Esophagus squamous epithelium (tissue), 5 donors: ENCODE data around the gene RHOXF2. TPM values are rescaled to one million over a fixed set of nuclear protein-coding genes. Genes with fewer than 3 reads are reported as not detected.
"Not testable (repeated sequence)": the region's sequence is repeated elsewhere in the genome, so short reads cannot be mapped to it uniquely, and the experiment has no call there.

Experiments
- DNase-seq: peaks from one replicate; lab custom pipeline; 2025; lab: John Stamatoyannopoulos, UW
- H3K27ac ChIP-seq, 4 donors: fragments of 200-600 bp; sonication (generic); one replicate each; pipeline ENCODE4 v1.5.1; 2016 to 2019; ENCODE audit warnings: mild to moderate bottlenecking in 1 of 4
- H3K27me3 ChIP-seq, 4 donors: fragments of 200-600 bp; sonication (generic); 1 replicate in 3 of 4; 2 replicates in 1 of 4; pipeline versions ENCODE4 v1.5.1 to v1.6.0; 2017 to 2021; ENCODE audit warnings: antibody characterized with exemption in 1 of 4
- H3K36me3 ChIP-seq, 3 donors: fragments of 200-600 bp; sonication (generic); one replicate each; pipeline ENCODE4 v1.5.1; 2016 to 2019
- H3K4me1 ChIP-seq, 3 donors: fragments of 200-600 bp; sonication (generic); one replicate each; pipeline ENCODE4 v1.5.1; 2017 to 2019
- H3K4me3 ChIP-seq, 4 donors: fragments of 200-600 bp; sonication (generic); 1 replicate in 3 of 4; 2 replicates in 1 of 4; pipeline ENCODE4 v1.5.1; 2016 to 2019; ENCODE audit warnings: mild to moderate bottlenecking in 2 of 4, moderate library complexity in 1 of 4
- H3K9me3 ChIP-seq, 3 donors: fragments of 200-600 bp; sonication (generic); one replicate each; pipeline ENCODE4 v1.5.1; 2016 to 2019
- POLR2A ChIP-seq, 4 donors: fragments of 450-650 bp; IDR thresholded peaks; one replicate each; pipeline ENCODE4 v1.6.1; 2017; ENCODE audit warnings: antibody characterized with exemption in 4 of 4, mild to moderate bottlenecking in 4 of 4, moderate library complexity in 3 of 4
- WGBS, 2 donors: methylation state at CpG; one replicate each; pipeline ENCODE4 v1.1.5; 2018; 5-methylcytosine and 5-hydroxymethylcytosine counted together
- intact Hi-C: fragments of 100-400 bp; cut with DNase I; formaldehyde crosslinking; loops from one replicate; pipeline ENCODE4 v1.15.0; 2022
- total RNA-seq, 4 donors: library from RNA; depleted of rRNA; stranded (reverse); fragments of >200 nt; gene quantifications; one replicate each; pipeline ENCODE4 v1.1.0, GENCODE V29; 2016
- TF ChIP-seq, protein P1 (sequence below), 6 experiments: fragments of 450-650 bp in 4 of 6; fragments of 200-600 bp in 2 of 6; sonication (generic) in 2 of 6; IDR thresholded peaks; one replicate each; pipeline ENCODE4 v1.5.1; 2016 to 2019; ENCODE audit warnings: antibody characterized with exemption in 6 of 6, mild to moderate bottlenecking in 4 of 6, moderate library complexity in 4 of 6
- donor health status: DM: yes; HTN: yes; CAD: no.

The RHOXF2 gene
- total RNA-seq, 4 donors from 2014 or later = not detected

DNA sequence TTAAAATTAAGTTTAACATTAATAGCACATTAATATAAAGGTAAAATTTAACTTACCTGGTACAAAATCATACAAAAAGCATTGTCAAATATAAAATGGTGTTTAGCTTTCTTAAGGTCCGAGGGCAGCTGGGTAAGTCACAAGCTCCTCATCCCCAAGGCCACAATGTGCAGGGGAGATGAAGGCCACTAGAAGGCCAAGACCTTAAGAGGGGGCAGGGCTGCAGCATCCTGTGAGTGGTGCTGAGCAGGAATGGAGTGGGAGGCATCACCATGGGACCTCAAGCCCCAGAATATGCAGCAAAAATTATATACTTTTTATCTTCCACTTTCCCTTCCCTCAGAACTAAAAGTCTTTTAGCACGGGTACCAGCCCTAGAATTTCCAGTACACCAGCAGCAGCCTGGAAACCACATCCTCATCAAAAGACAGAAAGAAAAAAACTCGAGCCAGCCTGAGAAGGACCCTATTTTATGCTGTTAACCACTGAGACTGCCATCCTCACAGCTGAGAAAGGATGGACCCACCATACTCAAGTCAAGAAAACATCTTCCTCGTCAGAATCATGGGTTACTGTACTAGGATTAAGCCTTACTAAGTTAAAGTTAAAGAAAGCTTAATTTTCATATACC lies 13.0 kb upstream of the RHOXF2 start:
- DNase-seq = no peak
- Histone ChIP-seq H3K27ac (no peak overlapping the region), H3K4me3 (no peak overlapping the region), H3K4me1 (peaks cover 0 to 5% (median 0%) of the 10 kb centered on the region in 3 donors), H3K36me3 (no peaks in the 10 kb centered on the region), H3K27me3 (no peaks in the 10 kb centered on the region), H3K9me3 (no peaks in the 10 kb centered on the region)
- no peak for TF ChIP-seq POLR2A (IDR thresholded peaks at IDR 0.05)
- TF ChIP-seq, protein P1, sequence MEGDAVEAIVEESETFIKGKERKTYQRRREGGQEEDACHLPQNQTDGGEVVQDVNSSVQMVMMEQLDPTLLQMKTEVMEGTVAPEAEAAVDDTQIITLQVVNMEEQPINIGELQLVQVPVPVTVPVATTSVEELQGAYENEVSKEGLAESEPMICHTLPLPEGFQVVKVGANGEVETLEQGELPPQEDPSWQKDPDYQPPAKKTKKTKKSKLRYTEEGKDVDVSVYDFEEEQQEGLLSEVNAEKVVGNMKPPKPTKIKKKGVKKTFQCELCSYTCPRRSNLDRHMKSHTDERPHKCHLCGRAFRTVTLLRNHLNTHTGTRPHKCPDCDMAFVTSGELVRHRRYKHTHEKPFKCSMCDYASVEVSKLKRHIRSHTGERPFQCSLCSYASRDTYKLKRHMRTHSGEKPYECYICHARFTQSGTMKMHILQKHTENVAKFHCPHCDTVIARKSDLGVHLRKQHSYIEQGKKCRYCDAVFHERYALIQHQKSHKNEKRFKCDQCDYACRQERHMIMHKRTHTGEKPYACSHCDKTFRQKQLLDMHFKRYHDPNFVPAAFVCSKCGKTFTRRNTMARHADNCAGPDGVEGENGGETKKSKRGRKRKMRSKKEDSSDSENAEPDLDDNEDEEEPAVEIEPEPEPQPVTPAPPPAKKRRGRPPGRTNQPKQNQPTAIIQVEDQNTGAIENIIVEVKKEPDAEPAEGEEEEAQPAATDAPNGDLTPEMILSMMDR (IDR thresholded peaks at IDR 0.05) = no peak
- 42 to 61% methylated on average over 2 to 4 of the region's 4 CpGs for WGBS, 2 donors
- intact Hi-C loops = no loop called here

DNA sequence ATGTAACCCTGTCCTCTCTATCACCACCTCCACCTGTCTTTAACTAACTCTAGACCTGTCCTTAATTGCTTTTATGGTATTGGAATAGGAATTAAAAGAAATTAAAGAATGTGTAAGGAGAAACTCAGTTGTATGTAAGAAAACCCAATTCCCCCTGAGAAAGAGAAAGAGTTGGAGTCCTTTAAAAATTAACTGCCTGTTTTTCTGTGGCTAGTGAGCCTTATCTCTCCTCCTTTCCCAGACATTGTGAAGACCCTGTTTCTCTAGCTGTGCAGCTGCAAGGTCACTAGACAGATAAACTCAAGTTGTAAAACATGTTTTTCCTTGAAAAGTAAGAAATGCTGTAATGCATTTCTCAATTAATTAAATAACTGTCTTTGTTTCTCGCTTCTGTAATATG lies 12.1 kb upstream of the RHOXF2 start:
- H3K36me3 ChIP-seq, intact Hi-C loops, DNase-seq, H3K9me3 ChIP-seq, H3K27ac ChIP-seq, H3K4me3 ChIP-seq, H3K4me1 ChIP-seq, H3K27me3 ChIP-seq: not testable (repeated sequence)
- 92 to 93% methylated on average over 1 of the region's 1 CpG for WGBS, 2 donors

DNA sequence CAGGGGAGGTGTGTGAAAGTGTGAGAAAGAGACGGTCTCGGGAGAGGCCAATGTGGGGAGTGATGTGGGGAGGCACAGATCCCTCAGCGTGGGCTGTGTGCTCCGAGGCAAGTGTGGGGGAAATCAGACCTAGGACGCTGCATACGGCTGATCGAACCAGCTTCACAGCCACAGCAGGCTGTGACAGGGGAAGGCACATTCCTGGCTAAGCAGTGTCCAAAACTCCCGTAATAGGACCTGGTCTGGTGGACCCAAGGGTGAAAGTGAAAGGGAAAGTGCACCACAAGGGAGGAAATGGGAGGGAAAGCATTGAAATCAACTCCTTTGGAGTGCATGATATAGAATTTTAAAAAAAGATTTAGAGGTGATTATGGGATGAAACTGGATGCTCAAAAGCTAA lies 10.9 kb upstream of the RHOXF2 start:
- Histone ChIP-seq H3K4me1 (peaks cover 0 to 5% (median 0%) of the 10 kb centered on the region in 3 donors), H3K27me3 (no peaks in the 10 kb centered on the region), H3K27ac (no peak overlapping the region), H3K9me3 (no peaks in the 10 kb centered on the region), H3K36me3 (no peaks in the 10 kb centered on the region), H3K4me3 (no peak overlapping the region)
- intact Hi-C loops = no loop called here
- TF ChIP-seq, protein P1 (IDR thresholded peaks at IDR 0.05) = no peak
- no peak for TF ChIP-seq POLR2A (IDR thresholded peaks at IDR 0.05)
- 78 to 92% methylated on average over 4 to 8 of the region's 8 CpGs for WGBS, 2 donors
- DNase-seq = no peak

DNA sequence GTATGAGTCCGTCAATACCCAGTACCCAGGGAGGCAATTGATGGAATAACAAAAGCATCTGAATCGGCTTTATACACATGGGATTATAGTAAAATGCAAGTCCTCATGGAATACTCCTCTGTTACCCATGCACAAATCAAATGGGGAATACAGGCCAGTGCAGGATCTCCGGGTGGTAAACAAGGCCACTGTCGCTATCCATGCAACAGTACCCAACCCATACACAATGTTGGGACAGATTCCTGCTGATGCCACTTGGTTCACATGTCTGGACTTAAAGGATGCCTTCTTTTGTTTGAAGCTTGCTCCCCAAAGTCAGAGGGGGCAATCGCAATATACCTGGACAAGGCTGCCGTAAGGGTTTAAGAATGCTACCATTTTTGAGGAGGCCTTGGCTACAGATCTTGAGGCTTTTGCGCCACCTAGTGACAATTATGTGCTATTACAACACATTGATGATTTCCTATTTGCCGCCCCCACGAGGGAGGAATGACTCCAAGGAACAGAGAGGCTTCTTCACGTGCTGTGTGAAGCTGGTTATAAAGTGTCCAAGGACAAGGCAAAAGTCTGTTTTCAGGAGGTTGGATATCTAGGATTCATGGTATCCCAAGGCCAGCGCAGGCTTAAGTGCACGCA lies 8.2 kb upstream of the RHOXF2 start:
- no CpG with 5 or more reads among the region's 12 CpGs for WGBS, 2 donors
- H3K4me3 ChIP-seq, H3K36me3 ChIP-seq, H3K27ac ChIP-seq, DNase-seq, H3K4me1 ChIP-seq, H3K9me3 ChIP-seq, intact Hi-C loops, H3K27me3 ChIP-seq: not testable (repeated sequence)

DNA sequence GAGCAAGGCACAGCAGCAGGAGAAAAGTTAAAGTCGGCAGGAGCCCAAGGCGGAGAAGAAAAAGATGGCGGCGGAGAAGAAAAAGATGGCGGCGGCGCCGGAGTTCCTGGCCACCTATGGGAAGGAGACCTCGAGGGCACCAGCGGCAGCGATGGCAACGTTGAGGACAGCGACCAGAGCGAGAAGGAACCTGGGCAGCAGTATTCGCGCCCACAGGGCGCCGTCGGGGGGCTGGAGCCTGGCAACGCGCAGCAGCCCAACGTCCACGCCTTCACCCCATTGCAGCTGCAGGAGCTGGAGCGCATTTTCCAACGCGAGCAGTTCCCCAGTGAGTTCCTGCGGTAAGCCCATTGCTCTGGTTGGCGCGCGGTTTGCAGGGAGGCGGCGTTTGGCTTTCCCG lies 673 bp downstream of the RHOXF2 start:
- H3K36me3 ChIP-seq, H3K27me3 ChIP-seq, H3K27ac ChIP-seq, H3K4me3 ChIP-seq, intact Hi-C loops, DNase-seq, H3K4me1 ChIP-seq, H3K9me3 ChIP-seq: not testable (repeated sequence)
- 93% methylated on average over 21 of the region's 33 CpGs; no CpG with 5 or more reads in 1 of the 2 donors for WGBS, 2 donors

DNA sequence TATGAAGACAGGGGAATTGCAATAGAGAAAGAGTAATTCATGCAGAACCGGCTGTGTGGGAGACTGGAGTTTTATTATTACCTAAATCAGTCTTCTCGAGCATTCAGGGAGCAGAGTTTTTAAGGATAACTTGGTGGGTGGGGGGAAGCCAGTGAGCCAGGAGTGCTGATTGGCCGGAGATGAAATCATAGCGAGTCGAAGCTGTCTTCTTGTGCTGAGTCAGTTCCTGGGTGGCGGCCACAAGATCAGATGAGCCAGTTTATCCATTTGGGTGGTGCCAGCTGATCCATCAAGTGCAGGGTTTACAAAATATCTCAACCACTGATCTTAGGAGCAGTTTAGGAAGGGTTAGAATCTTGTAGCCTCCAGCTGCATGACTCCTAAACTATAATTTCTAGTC lies 34.8 kb downstream of the RHOXF2 start:
- DNase-seq, H3K4me3 ChIP-seq, intact Hi-C loops, H3K27ac ChIP-seq, H3K9me3 ChIP-seq, H3K4me1 ChIP-seq, H3K27me3 ChIP-seq, H3K36me3 ChIP-seq: not testable (repeated sequence)
- WGBS, 2 donors = no CpG with 5 or more reads among the region's 6 CpGs

DNA sequence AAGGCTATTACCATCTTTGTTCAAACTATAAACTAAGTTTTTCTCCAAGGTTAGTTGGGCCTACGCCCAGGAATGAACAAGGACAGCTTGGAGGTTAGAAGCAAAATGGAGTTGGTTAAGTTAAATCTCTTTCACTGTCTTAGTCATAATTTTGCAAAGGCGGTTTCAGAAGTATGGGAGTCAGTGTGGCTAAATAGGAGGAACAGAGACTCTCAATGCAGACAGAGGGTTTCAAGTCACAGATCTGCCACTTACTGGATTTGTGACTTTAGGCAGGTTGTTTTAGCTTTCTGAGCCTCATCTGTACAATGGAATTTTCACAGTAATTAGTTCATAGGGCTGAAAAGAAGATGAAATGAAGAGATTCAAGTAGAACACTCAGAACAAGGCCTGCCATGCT lies 35.3 kb downstream of the RHOXF2 start:
- intact Hi-C loops, H3K36me3 ChIP-seq, H3K9me3 ChIP-seq, H3K4me3 ChIP-seq, H3K4me1 ChIP-seq, H3K27ac ChIP-seq, DNase-seq, H3K27me3 ChIP-seq: not testable (repeated sequence)
- WGBS, 2 donors = no CpG with 5 or more reads among the region's 2 CpGs

DNA sequence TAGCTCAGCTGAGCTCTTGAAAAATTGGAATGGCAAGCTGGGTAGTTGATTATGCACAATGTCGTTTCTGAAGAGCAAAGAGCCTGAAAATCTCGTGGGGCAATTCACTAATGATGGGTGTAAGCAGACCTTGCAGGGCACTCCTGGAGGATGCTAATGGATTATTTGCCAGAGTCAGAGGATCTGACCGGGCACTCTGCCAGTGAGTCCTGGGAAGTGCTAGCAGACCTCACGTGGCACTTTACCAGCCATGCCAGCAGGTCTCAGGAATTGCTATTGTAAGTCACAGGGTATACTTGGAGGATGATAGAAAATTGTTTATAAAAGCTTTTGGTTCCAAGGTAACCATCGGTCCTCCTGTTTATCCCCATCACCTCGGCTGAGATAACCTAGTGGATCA lies 37.4 kb downstream of the RHOXF2 start:
- H3K27me3 ChIP-seq, DNase-seq, H3K4me1 ChIP-seq, H3K9me3 ChIP-seq, intact Hi-C loops, H3K27ac ChIP-seq, H3K36me3 ChIP-seq, H3K4me3 ChIP-seq: not testable (repeated sequence)
- WGBS, 2 donors = no CpG with 5 or more reads among the region's 6 CpGs

DNA sequence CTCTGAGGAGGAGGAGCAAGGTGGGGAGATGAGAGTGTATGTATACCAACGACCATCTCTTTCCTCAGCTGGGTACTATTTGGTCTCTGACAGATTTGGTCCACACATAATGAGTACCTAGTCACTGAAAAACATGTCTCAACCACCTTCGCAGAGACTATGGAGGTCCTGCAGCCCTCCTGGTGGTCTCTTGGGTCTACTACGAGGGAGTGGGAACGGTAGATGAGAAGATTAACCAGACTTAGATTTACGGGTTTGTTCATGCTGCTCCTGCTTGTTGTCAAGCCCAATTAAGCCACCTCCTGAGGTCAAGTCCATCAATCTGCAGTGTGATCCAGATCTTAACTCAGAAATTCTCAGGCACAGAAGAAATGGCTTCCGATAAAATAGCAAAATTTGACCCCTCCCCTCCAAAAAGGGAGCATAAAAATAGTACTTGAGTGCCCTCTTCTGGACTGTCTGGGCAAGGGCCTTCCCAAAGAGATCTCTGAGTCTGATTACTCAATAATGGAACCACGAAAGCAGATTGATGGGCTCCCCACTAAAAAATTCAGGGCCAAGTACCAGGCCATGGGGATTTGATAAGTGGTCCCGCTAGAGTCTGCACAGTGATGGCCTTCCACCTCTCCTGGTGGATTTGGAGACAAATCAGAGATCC lies 38.3 kb downstream of the RHOXF2 start:
- intact Hi-C loops = not testable (repeated sequence)

More for the DNA sequence above, 38.3 kb downstream of the RHOXF2 start:
- not testable (repeated sequence) for H3K27me3 ChIP-seq, H3K9me3 ChIP-seq, H3K4me1 ChIP-seq, H3K36me3 ChIP-seq, H3K27ac ChIP-seq, DNase-seq, H3K4me3 ChIP-seq
- whole genome bisulfite sequencing, 2 donors = no CpG with 5 or more reads among the region's 8 CpGs
